HG03039 (cell line): ENCODE results near the gene PERM1.

Experiments used
- ATAC-seq: cut with Tn5 transposase; IDR thresholded peaks from one replicate; pipeline ENCODE4 v1.9.1; 2021; ENCODE audit warnings: mild to moderate bottlenecking, moderate library complexity; ENCODE audit not compliant: unreplicated experiment

PERM1 gene

DNA sequence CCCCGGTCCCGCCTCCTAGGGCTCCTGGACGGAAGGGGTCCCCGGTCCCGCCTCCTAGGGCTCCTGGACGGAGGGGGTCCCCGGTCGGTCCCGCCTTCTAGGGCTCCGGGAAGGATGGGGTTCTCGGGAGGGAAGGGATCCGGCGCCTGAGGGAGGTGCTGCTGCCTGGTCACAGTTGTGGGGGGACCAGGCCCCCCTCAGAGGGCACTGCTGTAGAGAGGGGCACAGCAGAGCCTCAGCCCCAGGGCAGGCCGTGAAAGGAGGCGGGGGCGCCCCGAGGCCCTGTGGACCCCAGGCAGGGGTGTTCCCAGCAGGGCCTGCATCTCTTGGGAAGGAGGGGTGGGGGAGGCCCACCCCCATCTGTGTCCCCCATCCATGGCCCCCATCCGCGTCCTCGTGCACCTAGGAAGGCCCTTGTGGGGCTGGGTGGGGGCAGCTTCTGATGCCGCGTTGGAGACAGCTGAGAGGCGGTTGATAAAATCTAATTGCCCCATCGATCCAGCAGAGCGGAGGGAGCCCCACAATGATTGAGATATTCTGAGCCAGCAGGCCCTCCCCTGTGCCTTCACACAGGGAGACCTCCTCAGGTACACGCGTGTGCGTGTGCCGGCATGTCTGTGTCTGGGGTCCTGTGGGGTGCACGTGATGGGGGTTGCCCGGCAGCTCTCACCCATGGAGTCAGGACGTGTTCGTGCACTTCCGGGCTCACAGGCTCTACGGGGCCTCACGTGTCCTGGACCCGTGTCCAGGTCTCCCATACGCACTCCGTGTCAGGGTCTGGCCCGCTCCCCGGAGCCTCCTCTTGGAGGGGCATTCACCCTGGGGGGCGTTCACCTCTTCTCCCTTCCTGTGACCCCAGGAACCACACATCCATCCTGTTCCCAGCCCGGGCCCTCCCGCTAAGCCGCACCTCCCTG, 45.3 kb downstream of the PERM1 start:
- ATAC-seq, result no peak

DNA sequence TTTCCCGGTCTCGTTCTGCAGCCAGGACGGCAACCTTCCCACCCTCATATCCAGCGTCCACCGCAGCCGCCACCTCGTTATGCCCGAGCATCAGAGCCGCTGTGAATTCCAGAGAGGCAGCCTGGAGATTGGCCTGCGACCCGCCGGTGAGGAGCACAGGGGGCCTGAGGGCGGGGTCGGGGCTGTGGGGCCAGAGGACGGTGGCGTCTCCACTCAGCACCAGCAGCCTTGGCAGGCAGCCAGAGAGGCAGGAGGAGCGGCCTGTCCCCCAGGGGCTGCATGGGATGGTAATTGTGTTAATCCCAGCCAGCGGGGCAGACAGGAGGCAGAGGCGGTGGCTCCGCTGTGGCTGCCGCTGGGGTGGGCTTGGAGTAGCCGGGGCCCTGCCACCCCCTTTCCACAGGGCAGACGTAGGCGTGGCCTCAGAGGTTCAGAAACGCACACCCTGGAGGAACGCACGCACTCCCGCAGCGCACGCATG, 46.1 kb downstream of the PERM1 start:
- no peak for ATAC-seq

GRCh38 chr1:934991-935750, 46.7 kb downstream of the PERM1 start:
- ATAC-seq, result no peak

- no peak for ATAC-seq
Measured at GRCh38 chr1:933603-933940, 48.3 kb downstream of the PERM1 start.

- no peak for ATAC-seq
Measured at GRCh38 chr1:932776-933602, 48.9 kb downstream of the PERM1 start.

DNA sequence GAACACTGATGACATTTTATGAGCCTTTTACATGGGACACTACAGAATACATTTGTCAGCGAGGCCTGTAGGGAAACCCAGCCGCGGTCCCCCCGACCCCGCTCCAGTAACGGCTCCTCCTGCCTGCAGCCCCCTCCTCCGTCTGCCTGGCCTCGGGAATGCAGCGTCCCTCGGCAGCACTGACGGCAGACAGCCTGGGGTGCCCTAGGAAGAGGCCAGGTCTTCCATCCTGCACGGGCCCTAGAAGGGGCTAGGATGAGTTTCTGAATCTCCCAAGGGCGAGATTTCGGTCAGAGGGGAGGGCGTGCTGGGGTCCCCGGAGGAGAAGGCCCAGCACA, 49.8 kb downstream of the PERM1 start:
- ATAC-seq, result no peak

DNA sequence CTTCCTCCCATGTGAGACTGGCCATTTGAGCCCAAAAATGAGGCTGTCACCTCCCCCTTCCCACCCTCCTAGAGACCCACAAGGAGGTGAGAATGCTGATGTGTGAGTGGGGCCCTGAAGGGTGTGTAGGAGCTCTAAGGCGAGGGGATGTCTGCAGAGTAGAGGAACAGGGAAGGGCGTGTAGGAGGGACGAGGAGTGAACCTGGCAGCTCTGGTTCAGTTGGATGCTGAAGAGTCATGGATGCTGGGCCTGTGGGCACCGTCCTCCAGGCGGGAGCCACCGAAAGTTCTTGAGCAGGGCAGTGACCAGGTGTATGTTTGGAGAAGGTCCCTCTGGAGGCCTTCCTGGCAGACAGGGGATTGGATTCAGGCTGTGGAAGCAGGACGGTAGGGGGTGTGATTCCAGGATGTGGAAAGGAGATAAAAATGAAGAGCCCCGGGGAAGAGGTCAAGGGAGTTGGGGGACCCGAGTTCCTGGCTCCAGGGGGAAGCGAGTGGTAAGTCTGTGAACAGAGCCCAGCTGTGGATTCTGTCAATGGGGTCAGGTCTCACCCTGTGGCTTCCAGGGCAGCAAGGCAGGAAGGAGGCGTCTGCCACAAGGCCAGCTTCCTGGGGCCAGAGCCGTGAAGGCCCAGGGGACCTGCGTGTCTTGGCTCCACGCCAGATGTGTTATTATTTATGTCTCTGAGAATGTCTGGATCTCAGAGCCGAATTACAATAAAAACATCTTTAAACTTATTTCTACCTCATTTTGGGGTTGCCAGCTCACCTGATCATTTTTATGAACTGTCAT, 50.3 kb downstream of the PERM1 start:
- no peak for ATAC-seq

DNA sequence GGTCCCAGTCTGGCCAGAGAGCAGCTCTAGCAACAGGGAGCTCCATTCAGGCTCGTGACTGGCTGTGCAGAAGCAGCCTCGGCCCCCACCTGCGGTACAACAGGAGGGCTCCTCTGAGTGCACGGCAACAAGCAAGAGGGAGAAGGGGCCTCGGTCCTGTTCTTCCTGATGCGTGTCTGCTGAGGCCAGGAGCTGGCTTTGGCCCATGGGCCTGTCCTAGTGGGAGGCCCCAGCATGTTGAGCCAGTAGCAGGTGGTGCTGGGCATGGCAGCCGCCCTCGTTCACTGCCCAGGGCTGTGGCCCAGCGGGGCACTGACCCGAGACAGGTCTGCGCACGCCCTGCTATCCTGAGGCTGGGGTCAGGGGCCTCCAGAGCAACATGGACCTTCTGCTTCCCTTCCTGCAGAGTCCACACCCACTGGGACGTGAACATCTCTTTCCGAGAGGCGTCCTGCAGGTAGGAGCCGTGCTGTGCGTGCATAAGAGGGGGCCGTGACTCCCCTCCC, 51.2 kb downstream of the PERM1 start:
- ATAC-seq, result no peak

GRCh38 chr1:929712-930632, 51.9 kb downstream of the PERM1 start:
- ATAC-seq, result no peak

DNA sequence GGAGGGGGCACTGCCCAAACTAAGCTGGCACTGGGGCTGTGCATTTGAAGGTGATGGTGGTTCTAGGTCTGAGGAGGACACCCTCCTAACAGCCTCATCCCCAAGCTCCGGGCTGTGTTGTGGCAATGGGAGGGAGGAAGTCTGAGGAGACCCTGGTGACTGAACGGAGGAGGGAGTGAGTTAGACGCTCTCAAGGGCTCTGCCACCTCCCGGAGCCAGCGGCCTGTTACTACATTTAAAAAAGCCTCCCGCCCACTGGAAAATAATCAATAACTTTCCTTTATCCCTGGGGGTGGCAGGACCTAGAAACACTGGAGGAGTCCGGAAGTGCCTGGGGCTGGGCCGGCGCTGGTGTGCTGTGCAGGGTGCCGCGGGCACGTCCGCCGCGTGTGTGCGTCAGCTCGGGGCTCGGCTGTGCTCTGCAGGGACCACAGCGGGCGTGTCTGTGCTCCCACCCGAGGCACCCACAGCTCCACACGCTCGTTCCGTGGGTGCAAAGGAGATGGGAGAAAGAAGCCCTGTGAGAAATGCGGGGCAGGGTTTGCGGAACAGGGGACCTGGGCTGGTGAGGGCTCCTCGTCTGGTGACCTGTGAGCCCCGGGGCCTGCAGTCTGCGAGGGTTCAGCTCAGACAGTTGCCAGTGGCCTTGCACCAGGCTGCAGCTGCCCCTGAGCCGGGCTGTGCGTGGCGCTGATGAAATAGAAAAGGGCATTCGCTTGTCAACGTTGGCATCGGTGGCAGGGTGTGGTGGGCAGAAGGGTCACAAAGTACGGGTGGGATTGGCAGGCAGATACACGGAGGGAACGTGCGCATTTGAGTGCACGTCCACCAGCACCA, 52.9 kb downstream of the PERM1 start:
- no peak for ATAC-seq

- no peak for ATAC-seq
Measured at GRCh38 chr1:927748-928147, 54.1 kb downstream of the PERM1 start.

GRCh38 chr1:927234-927633, 54.7 kb downstream of the PERM1 start:
- no peak for ATAC-seq

DNA sequence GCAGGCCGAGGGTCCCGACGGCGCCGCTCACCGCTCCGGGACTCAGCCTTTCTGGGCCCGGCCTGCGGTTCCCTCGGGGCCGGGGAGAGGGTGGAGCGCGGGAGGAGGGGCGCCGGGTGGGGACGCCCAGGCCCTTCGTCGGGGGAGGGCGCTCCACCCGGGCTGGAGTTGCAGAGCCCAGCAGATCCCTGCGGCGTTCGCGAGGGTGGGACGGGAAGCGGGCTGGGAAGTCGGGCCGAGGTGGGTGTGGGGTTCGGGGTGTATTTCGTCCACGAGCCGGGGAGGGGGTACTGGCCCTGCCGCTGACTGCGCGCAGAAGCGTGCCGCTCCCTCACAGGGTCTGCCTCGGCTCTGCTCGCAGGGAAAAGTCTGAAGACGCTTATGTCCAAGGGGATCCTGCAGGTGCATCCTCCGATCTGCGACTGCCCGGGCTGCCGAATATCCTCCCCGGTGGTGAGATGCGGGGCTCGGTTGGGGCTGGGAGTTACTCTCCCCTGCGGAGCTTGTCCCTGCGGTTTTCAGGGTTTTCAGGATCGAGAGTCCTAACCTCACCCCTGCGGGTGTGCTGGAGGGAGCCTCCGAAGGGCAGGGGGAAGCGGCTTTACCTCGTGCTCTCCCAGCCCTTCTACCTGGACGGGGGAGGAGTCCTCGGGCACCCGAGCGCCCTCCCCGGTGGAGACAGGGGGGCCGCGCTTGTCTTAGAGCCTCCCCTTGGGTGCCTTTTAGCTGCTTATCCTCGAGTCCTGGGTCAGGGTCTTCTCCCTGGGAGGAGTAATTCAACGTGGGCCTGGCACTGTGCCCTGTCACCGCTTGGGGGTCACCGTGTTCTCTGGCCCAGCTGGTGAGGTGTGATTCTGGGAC, 56.1 kb downstream of the PERM1 start:
- no peak for ATAC-seq
